Inflammatory macrophage treated with lipopolysaccharide for 1 hour (primary cell): ENCODE results near the gene POC5.
"Not testable (repeated sequence)": the region's sequence is repeated elsewhere in the genome, so short reads cannot be mapped to it uniquely, and the experiment has no call there.

ENCODE experiments used
- DNase-seq, 2 donors: peaks; one replicate each; pipeline ENCODE4 v3.0.0-alpha.2; 2020 to 2022

POC5 gene

GRCh38 chr5:75701856-75702255 is 15.4 kb downstream of the POC5 start:
- peak in 1 of 2 donors; percentile 49 for DNase-seq

- DNase-seq: not testable (repeated sequence)
Observed at GRCh38 chr5:75695472-75696351, 21.5 kb downstream of the POC5 start.

- DNase-seq: no peak
Observed at GRCh38 chr5:75694781-75695180, 22.5 kb downstream of the POC5 start.

DNA sequence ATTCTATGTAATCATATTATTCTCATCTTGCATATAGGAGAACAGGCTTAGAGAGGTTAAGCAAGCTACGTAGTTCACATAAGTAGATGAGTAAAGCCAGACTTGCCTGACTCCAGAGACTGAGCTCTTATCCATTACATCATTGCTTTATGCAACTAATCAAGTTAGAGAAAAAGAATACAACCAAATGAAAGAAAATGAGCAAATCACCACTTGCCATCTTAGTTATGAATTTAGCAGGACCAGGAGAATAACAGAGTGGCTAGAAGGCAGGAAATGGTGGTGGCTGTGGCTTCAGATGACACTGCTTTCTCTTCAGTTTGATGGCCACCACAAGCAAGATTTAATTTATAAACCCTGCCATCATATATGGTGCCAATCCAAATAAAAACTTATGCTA is 26.6 kb downstream of the POC5 start:
- DNase-seq: no peak

- DNase-seq: no peak
Observed at GRCh38 chr5:75686480-75686879, 30.8 kb downstream of the POC5 start.

- no peak for DNase-seq
Observed at GRCh38 chr5:75685141-75685540, 32.1 kb downstream of the POC5 start.

- DNase-seq: peak; percentile 36 to 82
Observed at GRCh38 chr5:75681125-75681830, 36.0 kb downstream of the POC5 start.

DNA sequence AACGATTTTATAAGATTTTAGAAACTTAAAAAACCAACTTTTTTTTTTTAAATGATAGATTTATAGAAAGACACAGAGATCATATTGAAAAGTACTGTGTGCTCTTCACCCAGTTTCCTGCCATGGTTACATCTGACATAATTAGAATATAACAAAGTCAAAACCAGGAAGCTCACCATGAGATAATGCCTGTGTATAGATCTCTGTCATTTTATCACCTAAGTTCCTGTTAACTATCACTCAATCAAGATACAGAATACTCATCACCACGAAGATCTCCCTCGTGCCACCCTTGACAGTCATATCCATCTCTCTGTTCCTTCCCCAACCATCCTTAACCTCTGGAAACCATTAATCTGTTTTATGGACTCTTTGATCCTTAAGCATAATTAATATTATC is 39.1 kb downstream of the POC5 start:
- no peak for DNase-seq

- DNase-seq: no peak
Observed at GRCh38 chr5:75677607-75678006, 39.6 kb downstream of the POC5 start.

DNA sequence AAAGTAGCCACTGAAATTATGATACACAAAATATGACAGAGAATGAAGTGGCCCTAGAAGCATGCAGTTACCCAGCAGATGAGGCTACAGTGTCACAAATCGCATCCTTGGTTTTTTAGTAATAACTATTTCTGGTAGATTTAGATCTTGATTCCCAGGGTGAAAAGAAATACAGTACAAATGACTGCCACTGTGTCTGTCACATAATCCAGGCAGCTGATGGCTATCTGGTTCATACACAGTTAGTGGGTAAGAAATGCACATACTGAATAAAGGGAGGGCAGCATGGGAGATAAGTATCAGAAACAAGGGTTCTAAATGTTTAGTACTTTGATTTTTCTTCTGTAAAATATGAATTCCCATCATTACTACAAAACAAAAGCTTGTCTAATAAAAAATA is 41.5 kb downstream of the POC5 start:
- DNase-seq: no peak

DNA sequence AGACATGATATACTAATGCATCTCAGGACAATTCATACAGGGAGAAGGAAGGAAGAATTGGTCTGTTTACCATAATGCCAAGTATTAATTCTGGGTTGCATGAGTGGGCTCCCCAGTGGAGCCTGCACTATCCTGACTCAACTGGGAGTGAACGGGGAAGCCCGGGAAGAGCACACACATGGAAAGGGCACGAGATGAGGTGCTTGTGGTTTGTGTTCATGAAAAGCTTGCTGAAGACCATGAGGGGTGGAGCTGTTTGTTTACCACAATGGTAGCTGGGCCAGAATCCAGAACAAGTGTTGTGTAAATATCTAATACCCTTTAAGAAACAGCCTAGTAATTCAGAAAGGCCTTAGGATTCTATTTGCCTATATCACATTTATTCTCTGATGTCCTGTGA is 44.6 kb downstream of the POC5 start:
- DNase-seq: no peak

GRCh38 chr5:75671506-75671905 is 45.7 kb downstream of the POC5 start:
- no peak for DNase-seq

DNA sequence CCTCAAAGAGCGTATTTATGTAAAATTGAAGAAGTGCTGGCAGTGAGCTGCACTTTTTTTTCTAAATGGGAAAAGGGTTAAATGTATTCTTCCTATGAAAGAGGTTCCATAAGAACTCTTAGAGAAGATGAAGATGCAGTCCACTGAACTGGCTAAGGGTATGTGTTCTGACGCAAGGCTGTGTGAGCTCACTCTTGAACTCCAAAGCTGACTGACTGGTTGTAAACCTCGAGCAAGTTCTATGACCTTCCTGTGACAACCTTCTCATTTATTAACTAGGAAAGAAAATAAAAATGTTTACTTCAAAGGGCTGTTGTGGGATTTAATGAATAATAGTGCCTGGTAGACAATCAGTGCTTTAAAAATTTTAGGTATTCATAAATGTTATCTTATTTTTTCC is 46.7 kb downstream of the POC5 start:
- DNase-seq: no peak

DNA sequence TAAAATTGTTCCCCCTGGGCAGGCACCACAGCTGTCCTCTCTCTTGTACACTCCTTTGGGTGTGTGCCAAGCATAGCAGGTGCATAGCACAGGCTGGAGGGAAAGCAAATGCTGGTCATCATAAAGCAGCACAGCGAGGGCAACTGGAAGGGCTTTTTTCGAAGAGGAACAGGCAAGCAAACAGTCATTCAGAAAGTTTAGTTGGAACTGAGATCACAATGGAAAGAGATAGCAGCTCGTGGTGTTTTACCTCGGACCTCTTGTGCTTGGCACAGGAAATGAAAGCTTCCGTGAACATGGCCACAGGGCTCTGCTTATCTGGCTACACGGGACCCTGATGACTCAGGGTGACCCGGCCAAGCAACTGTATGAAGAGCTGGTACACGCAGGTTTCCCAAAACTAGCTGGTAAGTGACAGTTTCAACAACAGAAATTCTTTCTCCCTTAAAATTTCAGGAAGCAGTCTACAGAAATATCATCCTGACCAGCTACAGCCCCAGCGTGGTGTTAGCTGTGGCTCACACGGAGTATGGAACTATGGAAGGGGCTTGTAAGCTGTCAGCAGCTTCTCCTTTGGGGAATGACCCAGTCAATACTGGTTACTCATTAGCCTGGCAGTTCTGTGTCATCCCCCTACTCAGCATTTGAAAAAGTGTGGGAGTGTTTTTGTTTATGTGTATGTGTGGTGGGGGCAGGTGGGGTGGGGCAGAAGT is 48.1 kb downstream of the POC5 start:
- peak; percentile 34 to 53 for DNase-seq

GRCh38 chr5:75668445-75668844 is 48.8 kb downstream of the POC5 start:
- no peak for DNase-seq

- no peak for DNase-seq
Observed at GRCh38 chr5:75667586-75667985, 49.7 kb downstream of the POC5 start.

DNA sequence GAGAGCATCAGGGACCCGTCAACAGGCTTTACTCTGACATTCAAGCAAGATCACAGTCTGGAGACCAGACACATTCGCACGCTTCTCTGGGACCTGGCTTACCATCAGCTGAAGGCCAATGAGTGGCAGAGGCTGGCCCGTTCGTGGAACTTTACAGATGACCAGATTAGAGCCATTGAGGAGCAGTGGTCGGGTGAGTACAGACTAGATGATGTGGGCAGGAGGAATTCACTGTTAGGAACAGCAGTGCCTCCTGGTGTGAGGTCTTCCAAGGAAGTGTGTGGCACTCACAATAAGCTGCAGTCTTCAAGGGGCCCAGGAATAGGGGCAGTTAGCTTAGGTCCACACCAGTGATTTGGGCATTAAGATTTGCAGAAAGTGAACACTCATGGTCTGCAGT is 50.4 kb downstream of the POC5 start:
- DNase-seq: no peak

GRCh38 chr5:75664979-75665378 is 52.3 kb downstream of the POC5 start:
- no peak for DNase-seq

DNA sequence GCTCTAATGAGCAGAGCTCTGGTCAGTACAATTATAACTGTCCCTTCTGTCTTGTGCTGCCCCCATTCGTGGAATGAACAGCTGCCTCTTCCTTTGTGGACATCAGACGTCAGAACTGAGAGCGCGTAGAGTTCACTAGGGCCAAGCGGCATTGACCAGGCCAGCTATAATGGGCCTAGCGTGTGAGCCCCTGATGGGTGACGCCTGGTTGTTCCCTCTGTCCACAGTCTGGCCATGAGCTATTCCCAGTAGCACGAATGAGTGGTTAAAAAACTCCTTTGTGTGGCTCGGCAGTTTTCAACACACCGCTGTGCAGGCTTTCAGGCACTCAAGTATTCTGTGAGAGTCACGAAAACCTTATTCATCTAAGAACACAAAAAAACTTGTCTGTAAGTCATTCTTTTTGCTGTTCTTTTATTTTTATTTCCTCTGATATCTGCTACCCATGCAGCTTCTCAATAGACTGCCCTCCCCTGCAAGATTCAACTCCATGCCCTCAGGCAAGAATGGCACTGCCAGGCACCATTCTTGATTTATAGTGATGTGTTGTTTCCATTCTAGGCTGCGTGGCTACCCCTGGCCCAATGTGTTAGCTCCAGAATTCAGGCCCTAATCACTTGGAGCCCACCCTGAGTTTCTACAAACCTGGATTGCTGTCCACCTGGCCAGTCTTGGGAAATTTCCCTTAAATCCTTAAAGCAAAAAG is 53.5 kb downstream of the POC5 start:
- DNase-seq: no peak

DNA sequence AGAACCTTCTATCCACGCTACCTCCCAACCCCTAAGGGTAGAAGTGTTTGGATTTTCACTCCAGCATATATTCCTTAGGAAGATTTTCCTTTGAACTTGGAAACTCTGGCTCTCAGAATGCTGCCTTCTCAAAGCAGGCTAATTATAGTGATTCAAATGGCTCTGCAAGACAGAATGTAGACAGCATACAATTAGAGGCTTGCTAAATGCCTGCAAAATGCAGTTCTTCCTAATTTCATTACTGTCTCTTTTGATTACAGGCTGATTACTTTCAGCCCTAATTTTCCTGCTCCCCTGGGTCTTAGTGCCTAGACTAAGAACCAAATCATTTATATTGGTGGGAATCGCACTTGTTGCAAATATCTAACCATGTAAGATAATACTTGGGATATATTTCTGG is 55.2 kb downstream of the POC5 start:
- no peak for DNase-seq

GRCh38 chr5:75660678-75661465 is 56.4 kb downstream of the POC5 start:
- peak; percentile 69 to 70 for DNase-seq

GRCh38 chr5:75659791-75660450 is 57.3 kb downstream of the POC5 start:
- peak; percentile 47 to 54 for DNase-seq
